ENCODE measurements around the gene GPR21.

Gene GPR21

GRCh38 chr9:123011380-123011779 is 22.1 kb upstream of the GPR21 start (continued):
- TF ChIP-seq PATZ1 (CRISPR knock-in tag; IDR thresholded peaks at IDR 0.05; ENCODE audit: borderline replicate concordance), result no peak
- no peak for TF ChIP-seq ZFP3 (CRISPR knock-in tag; IDR thresholded peaks at IDR 0.05)
- TF ChIP-seq ZC3H10 (CRISPR knock-in tag; IDR thresholded peaks at IDR 0.05), result no peak

DNA sequence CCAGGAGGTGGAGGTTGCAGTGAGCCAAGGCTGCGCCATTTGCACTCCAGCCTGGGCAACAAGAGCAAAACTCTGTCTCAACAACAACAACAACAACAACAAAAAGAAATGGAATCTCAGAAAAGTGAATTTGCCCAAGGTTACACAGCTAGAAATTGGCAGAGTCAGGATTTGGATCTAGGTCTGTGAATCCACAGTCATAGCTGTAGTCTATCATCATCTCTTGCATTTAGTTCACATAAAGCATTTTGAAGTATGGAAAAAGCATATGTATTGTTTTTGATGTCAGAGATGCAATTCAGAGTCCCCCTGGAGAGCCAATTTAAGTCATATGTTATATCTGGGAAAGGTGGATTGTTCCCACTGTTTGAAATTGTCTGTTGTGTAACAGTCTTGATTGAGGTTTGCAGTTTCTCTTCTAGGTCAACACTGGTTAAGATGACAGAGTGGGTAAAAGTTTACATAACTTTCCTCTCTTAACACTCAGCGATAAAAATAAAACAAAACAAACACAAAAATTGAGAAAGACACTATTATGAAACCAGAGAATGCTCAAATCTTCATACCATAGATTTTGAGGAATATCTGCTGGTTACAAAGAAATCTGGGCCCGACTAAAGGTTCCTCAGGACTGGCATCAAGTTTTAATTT is 21.5 kb upstream of the GPR21 start:
- no peak for TF ChIP-seq ZNF565 (CRISPR knock-in tag; conservative IDR thresholded peaks at IDR 0.05; ENCODE audit: low read depth)
- TF ChIP-seq TCF4 (CRISPR knock-in tag; IDR thresholded peaks at IDR 0.05; ENCODE audit: borderline replicate concordance), result no peak
- TF ChIP-seq TOX (CRISPR knock-in tag; IDR thresholded peaks at IDR 0.05; ENCODE audit: borderline replicate concordance), result no peak
- TF ChIP-seq SNAI2 (CRISPR knock-in tag; IDR thresholded peaks at IDR 0.05), result no peak
- TF ChIP-seq ESRRG (CRISPR knock-in tag; IDR thresholded peaks at IDR 0.05), result no peak
- no peak for TF ChIP-seq OSR1 (CRISPR knock-in tag; IDR thresholded peaks at IDR 0.05)
- no peak for TF ChIP-seq ZNF8 (CRISPR knock-in tag; IDR thresholded peaks at IDR 0.05)
- no peak for TF ChIP-seq BACH2 (CRISPR knock-in tag; IDR thresholded peaks at IDR 0.05; ENCODE audit: borderline replicate concordance)
- no peak for TF ChIP-seq CSDC2 (CRISPR knock-in tag; IDR thresholded peaks at IDR 0.05)
- TF ChIP-seq ZNF70 (CRISPR knock-in tag; IDR thresholded peaks at IDR 0.05), result no peak
- TF ChIP-seq ZC3H10 (CRISPR knock-in tag; IDR thresholded peaks at IDR 0.05), result no peak
- TF ChIP-seq CREB5 (CRISPR knock-in tag; IDR thresholded peaks at IDR 0.05; ENCODE audit: low read depth), result no peak
- no peak for TF ChIP-seq PPARA (CRISPR knock-in tag; IDR thresholded peaks at IDR 0.05; ENCODE audit: borderline replicate concordance)
- TF ChIP-seq PATZ1 (CRISPR knock-in tag; IDR thresholded peaks at IDR 0.05; ENCODE audit: borderline replicate concordance), result no peak
- TF ChIP-seq ISL1 (CRISPR knock-in tag; IDR thresholded peaks at IDR 0.05), result no peak
- ATAC-seq, result no peak

DNA sequence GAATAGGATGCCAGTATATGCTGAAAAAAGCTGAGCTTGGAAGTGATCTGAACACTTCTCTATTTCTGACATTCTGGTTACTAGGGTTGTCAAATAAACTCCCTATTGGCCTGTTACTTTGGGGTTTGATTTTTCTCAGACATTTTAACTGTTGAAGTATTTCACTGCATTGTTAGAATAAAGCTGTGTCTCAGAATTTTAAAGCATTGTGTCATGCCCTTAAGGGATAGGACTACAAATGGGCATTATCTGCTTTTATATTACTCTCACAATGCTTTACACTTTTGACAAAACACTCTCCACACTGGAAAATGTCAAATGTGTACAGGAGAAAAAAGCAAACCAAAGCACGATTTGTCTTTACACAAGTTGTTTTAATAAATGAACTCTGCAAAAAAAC is 16.8 kb upstream of the GPR21 start:
- TF ChIP-seq SNAI2 (CRISPR knock-in tag; IDR thresholded peaks at IDR 0.05), result no peak
- TF ChIP-seq OSR1 (CRISPR knock-in tag; IDR thresholded peaks at IDR 0.05), result no peak
- no peak for TF ChIP-seq CSDC2 (CRISPR knock-in tag; IDR thresholded peaks at IDR 0.05)
- TF ChIP-seq, protein P1, sequence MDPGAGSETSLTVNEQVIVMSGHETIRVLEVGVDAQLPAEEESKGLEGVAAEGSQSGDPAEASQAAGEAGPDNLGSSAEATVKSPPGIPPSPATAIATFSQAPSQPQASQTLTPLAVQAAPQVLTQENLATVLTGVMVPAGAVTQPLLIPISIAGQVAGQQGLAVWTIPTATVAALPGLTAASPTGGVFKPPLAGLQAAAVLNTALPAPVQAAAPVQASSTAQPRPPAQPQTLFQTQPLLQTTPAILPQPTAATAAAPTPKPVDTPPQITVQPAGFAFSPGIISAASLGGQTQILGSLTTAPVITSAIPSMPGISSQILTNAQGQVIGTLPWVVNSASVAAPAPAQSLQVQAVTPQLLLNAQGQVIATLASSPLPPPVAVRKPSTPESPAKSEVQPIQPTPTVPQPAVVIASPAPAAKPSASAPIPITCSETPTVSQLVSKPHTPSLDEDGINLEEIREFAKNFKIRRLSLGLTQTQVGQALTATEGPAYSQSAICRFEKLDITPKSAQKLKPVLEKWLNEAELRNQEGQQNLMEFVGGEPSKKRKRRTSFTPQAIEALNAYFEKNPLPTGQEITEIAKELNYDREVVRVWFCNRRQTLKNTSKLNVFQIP (CRISPR knock-in tag; IDR thresholded peaks at IDR 0.05; ENCODE audit: borderline replicate concordance, low read depth), result no peak
- TF ChIP-seq ZNF565 (CRISPR knock-in tag; conservative IDR thresholded peaks at IDR 0.05; ENCODE audit: low read depth), result no peak
- no peak for TF ChIP-seq PATZ1 (CRISPR knock-in tag; IDR thresholded peaks at IDR 0.05; ENCODE audit: borderline replicate concordance)
- TF ChIP-seq ESRRG (CRISPR knock-in tag; IDR thresholded peaks at IDR 0.05), result no peak
- TF ChIP-seq TCF4 (CRISPR knock-in tag; IDR thresholded peaks at IDR 0.05; ENCODE audit: borderline replicate concordance), result no peak
- TF ChIP-seq GLIS3 (CRISPR knock-in tag; IDR thresholded peaks at IDR 0.05), result no peak
- TF ChIP-seq CREB5 (CRISPR knock-in tag; IDR thresholded peaks at IDR 0.05; ENCODE audit: low read depth), result no peak
- no peak for TF ChIP-seq PPARA (CRISPR knock-in tag; IDR thresholded peaks at IDR 0.05; ENCODE audit: borderline replicate concordance)
- TF ChIP-seq ZFP3 (CRISPR knock-in tag; IDR thresholded peaks at IDR 0.05), result no peak
- TF ChIP-seq ARNTL (CRISPR knock-in tag; IDR thresholded peaks at IDR 0.05; ENCODE audit: borderline replicate concordance, low read depth), result no peak
- TF ChIP-seq ISL1 (CRISPR knock-in tag; IDR thresholded peaks at IDR 0.05), result no peak
- TF ChIP-seq ZC3H10 (CRISPR knock-in tag; IDR thresholded peaks at IDR 0.05), result no peak
- no peak for TF ChIP-seq ZNF8 (CRISPR knock-in tag; IDR thresholded peaks at IDR 0.05)
- no peak for TF ChIP-seq TSHZ2 (CRISPR knock-in tag; IDR thresholded peaks at IDR 0.05)
- TF ChIP-seq RARB (CRISPR knock-in tag; IDR thresholded peaks at IDR 0.05), result no peak
- TF ChIP-seq ZFP30 (CRISPR knock-in tag; IDR thresholded peaks at IDR 0.05), result no peak
- no peak for ATAC-seq

Measured in SK-N-SH treated with all-trans-retinoic acid at 6 μM for 48 hours (cell line).